ENCODE data around the gene PLEKHS1. TPM values are rescaled to one million over a fixed set of nuclear protein-coding genes. Genes with fewer than 3 reads are reported as not detected.
"Not testable (repeated sequence)": the region's sequence is repeated elsewhere in the genome, so short reads cannot be mapped to it uniquely, and the experiment has no call there.

PLEKHS1 gene
- total RNA-seq, 1 donor from 2014 or later, result 7.0 TPM

DNA sequence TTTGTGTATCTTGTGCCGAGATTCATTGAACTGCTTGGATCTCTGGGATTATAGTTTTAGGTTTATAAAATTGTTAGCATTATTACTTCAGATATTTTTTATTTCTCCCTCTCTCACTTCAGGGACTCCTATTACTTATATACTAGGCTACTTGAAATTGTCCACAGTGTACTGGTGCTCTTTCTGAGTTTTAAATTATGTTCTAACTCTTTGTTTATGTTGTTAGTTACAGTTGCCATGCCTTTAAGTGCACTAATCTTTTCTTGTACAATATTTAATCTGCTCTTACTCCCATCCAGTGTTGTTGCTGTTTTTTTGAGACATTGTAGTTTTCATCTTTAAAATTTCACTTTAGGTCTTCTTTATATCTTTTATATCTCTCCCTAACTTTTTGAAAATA lies 13.1 kb downstream of the PLEKHS1 start:
- H3K9me3 ChIP-seq, result no peaks in the 10 kb centered on the region
- ATAC-seq (peak; percentile 57 to 60), DNase-seq (no peak)
- no peak overlapping the region for H3K27ac ChIP-seq
- intact Hi-C loops (cut with DNase I), result no loop called here
- H3K27me3 ChIP-seq (ENCODE audit: low read depth), result peaks cover 3% of the 10 kb centered on the region
- no peaks in the 10 kb centered on the region for H3K4me1 ChIP-seq
- TF ChIP-seq, protein P1, sequence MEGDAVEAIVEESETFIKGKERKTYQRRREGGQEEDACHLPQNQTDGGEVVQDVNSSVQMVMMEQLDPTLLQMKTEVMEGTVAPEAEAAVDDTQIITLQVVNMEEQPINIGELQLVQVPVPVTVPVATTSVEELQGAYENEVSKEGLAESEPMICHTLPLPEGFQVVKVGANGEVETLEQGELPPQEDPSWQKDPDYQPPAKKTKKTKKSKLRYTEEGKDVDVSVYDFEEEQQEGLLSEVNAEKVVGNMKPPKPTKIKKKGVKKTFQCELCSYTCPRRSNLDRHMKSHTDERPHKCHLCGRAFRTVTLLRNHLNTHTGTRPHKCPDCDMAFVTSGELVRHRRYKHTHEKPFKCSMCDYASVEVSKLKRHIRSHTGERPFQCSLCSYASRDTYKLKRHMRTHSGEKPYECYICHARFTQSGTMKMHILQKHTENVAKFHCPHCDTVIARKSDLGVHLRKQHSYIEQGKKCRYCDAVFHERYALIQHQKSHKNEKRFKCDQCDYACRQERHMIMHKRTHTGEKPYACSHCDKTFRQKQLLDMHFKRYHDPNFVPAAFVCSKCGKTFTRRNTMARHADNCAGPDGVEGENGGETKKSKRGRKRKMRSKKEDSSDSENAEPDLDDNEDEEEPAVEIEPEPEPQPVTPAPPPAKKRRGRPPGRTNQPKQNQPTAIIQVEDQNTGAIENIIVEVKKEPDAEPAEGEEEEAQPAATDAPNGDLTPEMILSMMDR (IDR thresholded peaks at IDR 0.05), result no peak
- H3K4me3 ChIP-seq, result no peak overlapping the region
- no peaks in the 10 kb centered on the region for H3K36me3 ChIP-seq

DNA sequence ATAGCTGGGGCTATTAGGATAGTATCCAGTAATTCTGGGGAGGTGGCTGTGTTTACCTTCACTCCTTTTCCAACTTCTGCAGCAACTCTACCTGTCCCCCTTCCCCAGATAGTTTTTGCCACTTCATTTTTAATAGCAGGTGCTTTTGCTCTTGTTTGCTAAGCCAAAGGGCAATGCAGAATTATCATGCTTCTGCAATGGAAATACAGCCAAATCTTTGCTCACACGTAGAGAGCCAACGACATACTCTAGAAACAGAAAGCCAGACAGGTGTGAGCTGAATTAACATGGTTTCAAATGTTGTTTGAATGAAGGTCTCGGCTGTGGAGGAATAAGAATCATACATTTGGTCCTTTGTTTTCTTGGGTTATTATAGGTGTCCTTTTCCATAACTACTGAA lies 14.4 kb downstream of the PLEKHS1 start:
- DNase-seq, result no peak
- intact Hi-C loops (cut with DNase I), result no loop called here
- TF ChIP-seq, protein P1 (IDR thresholded peaks at IDR 0.05), result no peak
- no peaks in the 10 kb centered on the region for H3K9me3 ChIP-seq
- H3K4me3 ChIP-seq, result no peak overlapping the region
- no peaks in the 10 kb centered on the region for H3K4me1 ChIP-seq
- H3K27me3 ChIP-seq (ENCODE audit: low read depth), result peaks cover 8% of the 10 kb centered on the region
- no peak overlapping the region for H3K27ac ChIP-seq
- ATAC-seq, result no peak
- no peaks in the 10 kb centered on the region for H3K36me3 ChIP-seq

DNA sequence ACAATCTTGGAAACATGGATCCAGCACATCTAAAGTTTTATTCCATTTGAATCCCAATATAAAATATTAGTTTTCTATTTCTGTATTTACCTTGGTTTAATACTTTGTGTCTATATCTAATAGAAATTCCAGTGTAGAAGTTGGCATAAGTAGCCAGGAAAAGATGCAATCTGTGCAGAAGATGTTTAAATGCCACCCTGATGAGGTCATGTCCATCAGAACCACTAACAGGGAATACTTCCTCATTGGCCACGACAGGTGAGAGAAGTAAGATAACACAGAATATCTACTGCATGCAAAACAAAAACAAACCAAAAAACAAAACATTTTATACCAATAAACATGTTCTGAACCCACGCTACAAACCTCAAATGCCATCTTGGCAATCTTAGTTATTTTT lies 15.7 kb downstream of the PLEKHS1 start:
- intact Hi-C loops (cut with DNase I), result no loop called here

DNA sequence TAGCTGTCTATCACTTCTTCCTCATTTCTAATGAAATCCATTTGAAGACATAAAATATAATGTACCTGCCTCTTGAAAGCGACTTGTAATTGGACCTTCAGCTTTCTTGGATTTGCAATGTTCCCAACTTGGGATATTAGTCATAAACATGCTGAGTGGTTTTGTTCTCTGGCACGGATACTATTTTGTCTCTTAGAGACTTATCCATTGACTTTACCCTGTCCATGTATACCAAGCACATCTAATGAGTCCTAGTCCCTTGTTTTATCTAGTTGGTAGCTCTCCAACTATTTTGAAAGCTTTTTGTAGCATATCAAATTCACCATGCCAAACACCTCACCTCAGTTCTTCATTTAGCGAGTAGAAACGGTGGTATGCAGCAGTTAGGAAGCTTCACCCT lies 18.9 kb downstream of the PLEKHS1 start:
- Histone ChIP-seq H3K27me3 (ENCODE audit: low read depth) (peaks cover 8% of the 10 kb centered on the region), H3K9me3 (no peaks in the 10 kb centered on the region), H3K27ac (no peak overlapping the region), H3K4me3 (no peak overlapping the region), H3K36me3 (no peaks in the 10 kb centered on the region), H3K4me1 (no peaks in the 10 kb centered on the region)
- DNase-seq, result no peak
- intact Hi-C loops (cut with DNase I), result no loop called here
- no peak for ATAC-seq
- TF ChIP-seq, protein P1 (IDR thresholded peaks at IDR 0.05), result no peak

More for the DNA sequence above, 15.7 kb downstream of the PLEKHS1 start:
- Histone ChIP-seq H3K27me3 (ENCODE audit: low read depth) (peaks cover 8% of the 10 kb centered on the region), H3K9me3 (no peaks in the 10 kb centered on the region), H3K36me3 (no peaks in the 10 kb centered on the region), H3K4me3 (no peak overlapping the region), H3K27ac (no peak overlapping the region), H3K4me1 (no peaks in the 10 kb centered on the region)
- ATAC-seq (no peak), DNase-seq (no peak)
- TF ChIP-seq, protein P1 (IDR thresholded peaks at IDR 0.05), result no peak

DNA sequence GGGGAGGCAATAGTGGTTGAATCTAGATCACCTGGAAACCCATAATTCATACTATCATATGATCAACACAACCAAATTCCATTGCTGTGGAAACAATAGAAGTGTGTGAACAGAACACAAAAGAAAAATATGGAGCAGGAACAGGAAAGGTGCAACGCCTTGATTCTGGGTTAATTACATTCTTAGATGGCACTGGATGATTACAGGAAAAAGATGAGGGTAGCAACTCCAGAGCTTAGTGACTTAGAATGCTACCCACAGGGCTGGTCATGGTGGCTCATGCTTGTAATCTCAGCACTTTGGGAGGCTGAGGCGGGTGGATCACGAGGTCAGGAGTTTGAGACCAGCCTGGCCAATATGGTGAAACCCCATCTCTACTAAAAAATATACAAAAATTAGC lies 19.6 kb downstream of the PLEKHS1 start:
- H3K27me3 ChIP-seq (ENCODE audit: low read depth); H3K36me3 ChIP-seq; DNase-seq; H3K4me1 ChIP-seq; H3K27ac ChIP-seq; ATAC-seq; intact Hi-C loops (cut with DNase I); H3K4me3 ChIP-seq; H3K9me3 ChIP-seq: not testable (repeated sequence)

DNA sequence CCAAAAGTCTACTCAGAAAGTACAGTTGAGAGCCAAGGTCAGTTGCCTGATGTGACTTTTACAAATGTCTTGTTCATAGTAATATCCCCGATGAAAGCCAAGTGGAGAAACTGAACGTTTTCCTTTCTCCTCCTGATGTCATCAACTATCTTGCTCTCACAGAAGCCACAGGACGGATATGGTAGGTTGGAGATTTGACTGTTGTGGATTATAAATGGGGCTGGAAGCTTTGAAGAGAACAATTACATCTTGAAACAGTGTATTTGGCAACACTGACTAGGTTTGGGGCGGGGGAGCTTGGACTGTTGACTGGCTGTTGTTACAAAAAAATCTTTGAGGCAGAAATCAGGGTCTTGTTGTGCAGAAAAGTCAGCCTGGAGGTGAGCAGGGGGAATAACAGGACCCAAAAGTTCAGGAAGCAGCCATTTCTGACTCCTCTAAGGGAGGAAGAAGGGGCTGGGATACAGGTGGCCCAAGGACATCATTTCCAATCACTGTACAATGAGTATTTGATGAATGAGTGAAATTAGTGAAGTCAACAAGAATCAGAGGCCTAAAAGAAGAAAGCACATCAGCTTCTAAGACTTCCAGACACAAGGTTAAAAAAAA lies 24.3 kb downstream of the PLEKHS1 start:
- DNase-seq (no peak), ATAC-seq (no peak)
- Histone ChIP-seq H3K27me3 (ENCODE audit: low read depth) (no peaks in the 10 kb centered on the region), H3K36me3 (no peaks in the 10 kb centered on the region), H3K9me3 (no peaks in the 10 kb centered on the region), H3K4me3 (no peak overlapping the region), H3K4me1 (no peaks in the 10 kb centered on the region), H3K27ac (no peak overlapping the region)
- intact Hi-C loops (cut with DNase I), result no loop called here
- TF ChIP-seq, protein P1 (IDR thresholded peaks at IDR 0.05), result no peak
